BE2C (cell line): Measurements from ENCODE around the gene HLA-DMA.

Source experiments
- DNase-seq: peaks from one replicate; pipeline ENCODE4 v3.0.0-alpha.2; 2020
- H3K27me3 ChIP-seq: fragments of 250-450 bp; sonication (Bioruptor Pico); 2 replicates; pipeline ENCODE4 v1.5.1; 2020; ENCODE audit warnings: mild to moderate bottlenecking
- H3K36me3 ChIP-seq: fragments of 250-450 bp; sonication (Bioruptor Pico); 2 replicates; pipeline ENCODE4 v1.5.1; 2020; ENCODE audit warnings: mild to moderate bottlenecking
- H3K4me1 ChIP-seq: fragments of 250-450 bp; sonication (Bioruptor Pico); 2 replicates; pipeline ENCODE4 v1.5.1; 2020
- H3K4me3 ChIP-seq: 2 replicates; pipeline ENCODE4 v1.5.1; 2011; ENCODE audit warnings: low read depth, low read length
- H3K9me3 ChIP-seq: fragments of 250-450 bp; sonication (Bioruptor Pico); 2 replicates; pipeline ENCODE4 v1.5.1; 2020
- CTCF ChIP-seq: IDR thresholded peaks from 2 replicates; pipeline ENCODE4 v1.5.1; 2012; ENCODE audit warnings: mild to moderate bottlenecking, low read depth, low read length

The HLA-DMA gene

GRCh38 chr6:32940656-32941213 lies 12.2 kb downstream of the HLA-DMA start, which contains the start of gene HLA-DMB:
HLA-DMB (minus strand) TSS chr6:32941028; CDS start chr6:32940807, 221 bp downstream.
- Histone ChIP-seq H3K9me3 (no peaks in the 10 kb centered on the region), H3K36me3 (no peaks in the 10 kb centered on the region), H3K27me3 (peaks cover 27% of the 10 kb centered on the region), H3K4me1 (no peaks in the 10 kb centered on the region), H3K4me3 (no peak within 1 kb of the TSS)
- no peak for DNase-seq
- no peak for TF ChIP-seq CTCF

GRCh38 chr6:32938494-32938893 lies 14.4 kb downstream of the HLA-DMA start:
- no peak for TF ChIP-seq CTCF

GRCh38 chr6:32937230-32937633 lies 15.7 kb downstream of the HLA-DMA start:
- Histone ChIP-seq H3K9me3 (no peaks in the 10 kb centered on the region), H3K4me1 (no peaks in the 10 kb centered on the region), H3K27me3 (peaks cover 30% of the 10 kb centered on the region)

More at GRCh38 chr6:32938494-32938893, 14.4 kb downstream of the HLA-DMA start:
- no peak for DNase-seq
- Histone ChIP-seq H3K9me3 (no peaks in the 10 kb centered on the region), H3K4me3 (no peak overlapping the region), H3K4me1 (no peaks in the 10 kb centered on the region), H3K36me3 (no peaks in the 10 kb centered on the region), H3K27me3 (peaks cover 27% of the 10 kb centered on the region)

GRCh38 chr6:32936239-32937152 lies 16.4 kb downstream of the HLA-DMA start:
- H3K4me3 ChIP-seq: no peak overlapping the region
- no peak for TF ChIP-seq CTCF
- DNase-seq: no peak
- H3K36me3 ChIP-seq: no peaks in the 10 kb centered on the region
- no peaks in the 10 kb centered on the region for H3K9me3 ChIP-seq
- H3K4me1 ChIP-seq: no peaks in the 10 kb centered on the region
- H3K27me3 ChIP-seq: peaks cover 30% of the 10 kb centered on the region

More at GRCh38 chr6:32937230-32937633, 15.7 kb downstream of the HLA-DMA start:
- Histone ChIP-seq H3K4me3 (no peak overlapping the region), H3K36me3 (no peaks in the 10 kb centered on the region)
- TF ChIP-seq CTCF: no peak
- no peak for DNase-seq

- no peaks in the 10 kb centered on the region for H3K4me1 ChIP-seq
- H3K36me3 ChIP-seq: no peaks in the 10 kb centered on the region
- no peak for TF ChIP-seq CTCF
- no peaks in the 10 kb centered on the region for H3K9me3 ChIP-seq
- no peak for DNase-seq
- H3K4me3 ChIP-seq: no peak overlapping the region
- H3K27me3 ChIP-seq: peaks cover 35% of the 10 kb centered on the region
Measured at GRCh38 chr6:32935551-32936238, 17.2 kb downstream of the HLA-DMA start.
